NCI-H187 (cell line): Measurements from ENCODE around the gene SATB2.

Experiments
- DNase-seq, 2 experiments: peaks; one replicate each; lab custom pipeline; 2025; lab: John Stamatoyannopoulos, UW

Gene SATB2

DNA sequence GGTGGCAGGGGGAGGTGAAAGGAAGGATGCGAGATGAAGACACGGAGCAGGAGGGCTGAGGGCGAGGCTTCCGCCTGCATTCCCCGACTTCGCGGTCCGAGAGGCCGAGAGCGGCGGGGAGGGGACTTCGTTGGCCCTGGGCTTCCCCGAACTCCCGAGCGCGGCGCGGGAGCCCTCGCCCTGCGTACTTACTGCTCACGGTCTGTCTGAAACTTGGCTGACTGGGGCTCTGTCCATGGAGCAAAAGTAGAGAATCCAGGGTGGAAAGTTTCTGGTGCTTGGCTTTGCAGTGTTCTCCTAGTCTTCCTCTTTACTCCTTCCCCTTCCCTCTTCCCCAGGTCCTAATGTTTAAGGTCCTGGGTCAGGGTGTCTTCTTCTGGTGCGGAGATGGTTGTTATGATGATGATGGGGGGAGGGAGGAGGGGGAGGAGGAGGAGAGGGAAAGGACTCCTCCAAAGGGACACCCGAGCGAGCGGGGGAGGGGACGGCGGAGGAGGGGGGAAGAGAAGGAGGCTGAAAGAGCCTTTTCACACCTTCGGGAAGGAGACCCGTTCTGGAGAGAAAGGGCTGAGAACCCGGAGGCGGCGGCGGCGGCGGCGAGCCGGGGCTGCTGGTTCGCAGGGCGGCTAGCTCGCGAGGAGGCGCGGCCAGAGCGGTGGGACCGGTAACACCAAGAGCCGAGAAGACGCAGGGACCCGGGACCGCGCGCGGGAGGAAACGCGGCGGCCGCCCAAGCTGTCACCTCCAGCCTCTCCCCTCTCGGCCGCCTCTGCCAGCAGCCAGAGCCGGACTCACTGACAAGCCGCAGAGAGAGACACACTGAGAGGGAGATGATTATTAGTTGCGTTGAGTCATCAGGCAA is at the start of gene SATB2:
Gene SATB2, minus strand, starts transcription at position 793 of the 862 bp plus-strand sequence. CDS start 1,902 bp downstream, outside the sequence.
- DNase-seq: peak; percentile 29 to 33

- no peak for DNase-seq
Measured at GRCh38 chr2:199505755-199506403, 48.1 kb upstream of the SATB2 start.

GRCh38 chr2:199503148-199503547 is 45.4 kb upstream of the SATB2 start:
- no peak for DNase-seq

- no peak for DNase-seq
Measured at GRCh38 chr2:199499005-199499404, 41.3 kb upstream of the SATB2 start.

DNA sequence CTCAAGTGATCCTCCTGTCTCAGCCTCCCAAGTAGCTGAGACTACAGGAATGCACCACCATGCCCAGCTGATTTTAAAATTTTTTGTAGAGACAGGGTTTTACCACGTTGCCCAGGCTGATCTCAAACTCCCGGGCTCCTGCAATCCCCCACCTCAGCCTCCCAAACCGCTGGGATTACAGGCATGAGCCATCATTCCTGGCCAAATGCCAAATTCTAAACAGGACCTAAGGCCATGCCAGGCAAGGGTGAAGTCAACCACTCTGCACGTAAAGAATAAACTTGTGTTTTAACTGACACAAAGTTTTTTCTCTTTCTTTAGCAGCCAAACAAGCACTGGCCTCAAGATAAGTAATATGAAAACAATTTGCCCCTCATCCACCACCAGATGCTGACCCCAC is 37.4 kb upstream of the SATB2 start:
- no peak for DNase-seq

- no peak for DNase-seq
Measured at GRCh38 chr2:199490049-199490448, 32.3 kb upstream of the SATB2 start.

GRCh38 chr2:199488772-199489400 is 31.1 kb upstream of the SATB2 start:
- DNase-seq: peak in 1 of 2 experiments; percentile 13

DNA sequence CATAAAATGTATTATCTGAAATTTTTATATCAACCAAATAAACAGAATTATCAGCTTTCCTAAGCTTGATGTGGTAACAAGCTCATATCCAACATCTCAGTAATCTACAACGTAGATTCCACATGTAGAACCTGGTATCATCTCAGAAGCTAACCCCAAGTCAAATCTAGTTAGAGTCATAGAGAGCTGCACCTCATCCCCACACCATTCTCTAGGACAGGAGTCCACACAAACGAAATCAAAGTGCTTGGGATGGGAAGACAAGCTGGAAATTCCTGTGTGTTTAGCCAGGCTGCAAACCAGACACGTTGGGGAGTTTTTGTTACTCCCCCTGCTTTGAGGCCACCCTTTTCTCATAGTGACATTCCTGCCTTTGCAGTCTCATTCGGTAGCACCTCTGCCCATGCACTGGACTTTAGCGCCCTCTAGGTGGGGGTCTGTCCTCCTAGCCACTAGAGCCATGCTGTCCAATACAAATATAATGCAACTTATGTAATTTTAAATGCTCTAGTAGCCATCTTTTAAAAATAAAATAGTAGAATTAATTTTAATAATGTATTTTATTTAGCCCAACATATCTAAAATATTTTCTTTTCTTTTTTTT is 28.1 kb upstream of the SATB2 start:
- DNase-seq: peak; percentile 3 to 35

DNA sequence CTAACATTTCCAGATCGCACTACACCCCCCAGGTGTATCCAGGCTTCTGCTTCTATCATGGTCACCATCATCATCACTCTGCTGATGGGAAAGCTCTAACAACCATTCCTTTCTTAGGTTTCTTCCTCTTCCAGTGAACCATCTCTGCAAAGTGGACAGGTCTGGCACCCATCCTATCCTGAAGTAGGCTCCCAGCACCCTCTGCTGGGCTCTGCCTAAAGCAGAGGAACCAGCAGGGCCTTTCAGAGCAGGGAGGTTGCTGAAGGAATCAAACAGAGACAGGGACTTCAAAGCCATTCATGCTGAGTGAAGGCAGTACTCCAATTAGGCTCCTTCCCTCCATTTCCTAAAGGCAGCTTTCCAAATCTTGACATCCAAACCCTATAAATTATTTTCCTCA is 27.2 kb upstream of the SATB2 start:
- no peak for DNase-seq

DNA sequence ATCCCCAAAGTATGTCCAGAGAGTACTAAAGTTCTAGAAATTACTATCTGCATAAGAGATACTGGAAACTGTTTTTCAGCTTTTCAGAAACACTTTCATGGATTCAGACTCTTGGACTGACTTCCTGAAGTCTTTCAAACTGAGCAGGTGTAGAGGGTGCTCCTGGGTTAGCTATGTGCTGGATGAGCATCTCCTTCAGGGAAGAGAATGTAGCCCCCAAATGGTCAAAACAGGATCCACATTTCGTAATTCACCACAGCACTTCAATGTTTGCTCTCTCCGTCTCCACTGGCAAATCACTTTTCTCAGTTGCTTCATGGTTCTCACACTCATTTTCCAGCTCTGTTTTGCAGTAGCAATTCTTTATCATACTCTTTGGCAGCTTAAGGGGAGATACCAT is 23.2 kb upstream of the SATB2 start:
- DNase-seq: no peak

DNA sequence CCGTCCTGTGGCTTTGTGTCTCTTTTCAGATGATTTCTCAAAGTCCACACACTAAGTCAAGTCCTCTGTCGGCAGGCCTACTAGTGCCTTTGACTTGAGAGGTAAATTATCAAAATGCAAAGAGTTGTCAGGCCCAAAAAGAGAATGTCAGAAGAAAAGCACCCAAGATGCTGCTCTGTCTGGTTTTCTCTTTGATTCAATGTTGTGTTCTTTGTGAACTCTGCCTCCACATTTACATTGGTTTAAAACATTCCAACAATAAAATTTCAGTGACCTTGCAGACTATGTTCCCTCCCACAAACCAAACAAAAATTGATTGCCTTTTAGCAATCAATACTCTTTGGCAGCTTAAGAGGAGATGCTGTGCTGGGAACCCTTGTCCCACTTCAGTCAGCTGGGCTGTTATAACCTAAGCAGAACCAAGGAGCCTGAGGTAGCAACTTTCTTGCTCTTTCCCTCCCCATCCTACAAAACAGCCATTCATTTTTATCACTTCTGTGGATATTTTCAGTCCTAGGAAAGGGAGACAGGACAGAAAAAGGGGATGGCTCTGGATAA is 19.6 kb upstream of the SATB2 start:
- no peak for DNase-seq

- no peak for DNase-seq
Measured at GRCh38 chr2:199471443-199472057, 13.8 kb upstream of the SATB2 start.

- DNase-seq: no peak
Measured at GRCh38 chr2:199470672-199471442, 13.1 kb upstream of the SATB2 start.

DNA sequence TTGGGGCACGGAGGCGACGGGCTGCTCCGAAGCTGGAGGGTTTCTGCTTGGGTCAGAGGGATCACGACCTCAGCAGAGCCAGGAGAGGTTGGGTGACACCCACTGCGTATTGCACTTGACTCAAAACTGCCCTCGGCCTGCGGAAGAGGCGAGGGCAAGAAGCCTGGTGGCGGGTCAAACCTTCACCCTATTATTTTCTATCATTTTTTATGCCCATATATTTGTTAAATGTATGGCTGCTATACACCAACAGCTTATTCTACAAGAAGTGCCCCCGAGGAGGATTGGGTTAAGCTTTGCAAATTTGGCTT is 12.6 kb upstream of the SATB2 start:
- no peak for DNase-seq

DNA sequence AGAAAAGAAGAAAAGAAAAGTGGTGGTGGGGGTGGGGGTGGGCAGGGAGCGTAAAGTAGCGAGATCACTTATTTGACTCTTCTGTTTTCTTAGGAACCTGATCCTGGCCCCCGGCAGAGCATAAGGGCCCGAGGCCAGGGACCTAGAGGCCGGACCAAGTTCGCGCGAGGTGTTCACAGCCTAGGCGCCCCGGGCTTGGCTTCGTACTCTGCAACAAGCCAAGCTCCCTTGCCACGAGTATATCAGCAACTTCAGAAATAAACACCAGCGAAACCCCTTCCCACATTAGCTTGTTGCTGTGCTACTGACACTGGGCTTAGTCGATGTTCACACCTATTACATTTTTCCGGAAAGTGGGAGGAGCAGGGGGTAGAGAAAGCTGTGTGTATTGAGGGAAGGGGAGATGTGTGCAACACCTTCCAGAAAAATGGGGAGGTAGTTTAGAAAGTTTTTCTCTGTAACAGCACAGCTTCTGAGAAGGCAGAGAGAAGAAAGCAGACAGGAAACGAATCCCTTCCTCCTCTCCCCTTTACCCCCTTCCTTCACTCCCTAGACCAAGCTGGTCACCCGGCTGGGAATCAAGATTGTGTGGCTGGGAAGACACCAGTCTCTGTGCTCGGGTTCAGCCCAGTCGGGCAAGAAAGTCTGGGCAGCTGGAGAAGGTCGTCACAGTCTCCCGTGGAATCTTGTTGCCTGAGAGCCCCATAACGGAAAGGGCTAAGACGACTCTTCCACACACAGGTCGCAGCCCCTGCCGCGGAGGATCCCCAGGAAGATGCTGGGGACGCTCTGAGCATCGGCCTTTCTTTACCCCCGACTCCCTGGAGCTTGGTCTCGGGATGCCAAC is 12.0 kb upstream of the SATB2 start:
- DNase-seq: no peak

- no peak for DNase-seq
Measured at GRCh38 chr2:199468561-199469513, 11.1 kb upstream of the SATB2 start.

DNA sequence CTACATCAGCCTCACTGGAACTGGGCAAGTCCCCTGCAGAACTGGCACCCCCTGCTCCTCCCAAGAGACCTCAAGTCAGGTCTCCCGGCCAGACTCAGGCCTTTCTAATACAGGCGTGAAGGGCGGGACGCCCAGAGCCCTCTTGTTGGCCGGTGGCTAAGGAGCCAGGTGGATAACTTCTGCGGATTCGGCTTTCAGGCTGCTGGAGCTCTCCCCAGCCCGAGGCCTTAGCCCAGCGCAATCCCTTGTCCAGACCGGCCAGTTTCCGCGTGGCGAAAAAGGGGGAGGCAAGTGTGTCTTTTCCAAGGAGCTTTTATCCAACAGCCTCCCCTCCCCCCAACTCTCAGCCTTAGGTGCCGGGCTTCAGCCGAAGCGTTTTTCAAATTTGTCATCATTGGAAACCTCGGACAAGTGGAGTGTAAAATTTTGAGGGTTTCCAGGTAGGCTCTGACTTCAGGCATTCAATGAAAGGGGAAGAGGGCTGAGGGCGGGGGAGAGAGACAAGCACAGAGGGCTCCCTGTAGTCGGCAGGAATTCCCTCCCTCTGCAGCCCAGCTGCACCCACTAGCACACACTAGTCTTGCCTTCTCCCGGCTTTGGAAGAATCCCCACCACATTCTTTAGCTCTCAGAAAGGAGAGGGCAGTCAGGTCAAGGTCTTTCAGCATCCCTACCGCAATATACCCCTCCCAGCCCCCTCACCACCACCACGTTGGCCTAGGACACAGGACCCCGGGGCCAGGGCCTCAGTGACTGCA is 9.5 kb upstream of the SATB2 start:
- DNase-seq: no peak

DNA sequence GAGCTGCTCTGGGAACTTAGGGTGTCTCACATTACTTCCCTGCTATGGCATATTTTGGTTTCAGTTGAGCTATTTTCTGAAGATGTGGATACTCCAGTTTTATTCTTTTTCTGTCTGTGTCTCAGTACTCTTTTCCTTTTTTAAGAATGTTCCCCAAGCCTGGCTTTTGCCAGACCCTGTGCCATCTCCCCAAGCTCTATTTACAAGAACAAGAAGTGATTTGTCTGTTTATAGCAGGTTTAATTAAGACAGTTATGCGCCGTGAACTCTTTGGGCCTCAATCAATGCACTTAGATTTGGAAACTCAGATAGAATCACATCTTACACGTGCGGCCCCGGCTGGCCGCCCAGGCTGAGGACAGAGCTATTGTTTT is 8.9 kb upstream of the SATB2 start:
- DNase-seq: no peak
